HCT116 (cell line): ENCODE measurements around the gene CLCA2.

Experiments used
- ATF3 ChIP-seq: IDR thresholded peaks from 2 replicates; pipeline ENCODE4 v1.6.1; 2012
- CTCF ChIP-seq, 3 experiments: fragments of 200-600 bp in 1 of 3; sonication (generic) in 1 of 3; IDR thresholded peaks in 2 of 3; conservative IDR thresholded peaks in 1 of 3; 2 replicates each; pipeline ENCODE4 v1.5.1; 2012 to 2017; ENCODE audit warnings: low read depth in 2 of 3, low read length in 2 of 3, antibody characterized with exemption in 1 of 3, borderline replicate concordance in 1 of 3, control low read depth in 1 of 3, mild to moderate bottlenecking in 1 of 3, mixed read lengths in 1 of 3, mixed run types in 1 of 3, moderate library complexity in 1 of 3; ENCODE audit not compliant: insufficient read depth in 1 of 3
- EZH2 ChIP-seq: fragments of 200-600 bp; sonication (generic); IDR thresholded peaks from 2 replicates; pipeline ENCODE4 v1.6.1; 2017; ENCODE audit warnings: antibody characterized with exemption, mixed run types
- POLR2A ChIP-seq: IDR thresholded peaks from 2 replicates; pipeline ENCODE4 v1.7.0; 2011; ENCODE audit warnings: borderline replicate concordance; ENCODE audit not compliant: insufficient read depth, insufficient read length; ENCODE audit errors: extremely low read depth
- RAD21 ChIP-seq: IDR thresholded peaks from 2 replicates; pipeline ENCODE4 v1.6.1; 2012; ENCODE audit warnings: low read depth, mild to moderate bottlenecking
- REST ChIP-seq: IDR thresholded peaks from 2 replicates; pipeline ENCODE4 v1.6.1; 2012; ENCODE audit warnings: low read depth
- YY1 ChIP-seq: IDR thresholded peaks from 2 replicates; pipeline ENCODE4 v1.6.1; 2011; ENCODE audit warnings: low read length, low read depth, moderate library complexity, mild to moderate bottlenecking; ENCODE audit not compliant: insufficient replicate concordance; ENCODE audit errors: extremely low read depth

GRCh38 chr1:86435327-86435726 is 11.4 kb downstream of the CLCA2 start:
- no peak for TF ChIP-seq POLR2A
- no peak for TF ChIP-seq RAD21
- TF ChIP-seq CTCF (IDR thresholded peaks at IDR 0.05 in 2 of 3, conservative IDR thresholded peaks at IDR 0.05 in 1 of 3; ENCODE audit: borderline replicate concordance in 1 of 3, insufficient read depth in 1 of 3, low read depth in 2 of 3, low read length in 2 of 3) = no peak
- TF ChIP-seq ATF3 = no peak
- TF ChIP-seq REST = no peak
- TF ChIP-seq EZH2 = no peak
- no peak for TF ChIP-seq YY1
